ENCODE measurements around the gene GRK4.

DNA sequence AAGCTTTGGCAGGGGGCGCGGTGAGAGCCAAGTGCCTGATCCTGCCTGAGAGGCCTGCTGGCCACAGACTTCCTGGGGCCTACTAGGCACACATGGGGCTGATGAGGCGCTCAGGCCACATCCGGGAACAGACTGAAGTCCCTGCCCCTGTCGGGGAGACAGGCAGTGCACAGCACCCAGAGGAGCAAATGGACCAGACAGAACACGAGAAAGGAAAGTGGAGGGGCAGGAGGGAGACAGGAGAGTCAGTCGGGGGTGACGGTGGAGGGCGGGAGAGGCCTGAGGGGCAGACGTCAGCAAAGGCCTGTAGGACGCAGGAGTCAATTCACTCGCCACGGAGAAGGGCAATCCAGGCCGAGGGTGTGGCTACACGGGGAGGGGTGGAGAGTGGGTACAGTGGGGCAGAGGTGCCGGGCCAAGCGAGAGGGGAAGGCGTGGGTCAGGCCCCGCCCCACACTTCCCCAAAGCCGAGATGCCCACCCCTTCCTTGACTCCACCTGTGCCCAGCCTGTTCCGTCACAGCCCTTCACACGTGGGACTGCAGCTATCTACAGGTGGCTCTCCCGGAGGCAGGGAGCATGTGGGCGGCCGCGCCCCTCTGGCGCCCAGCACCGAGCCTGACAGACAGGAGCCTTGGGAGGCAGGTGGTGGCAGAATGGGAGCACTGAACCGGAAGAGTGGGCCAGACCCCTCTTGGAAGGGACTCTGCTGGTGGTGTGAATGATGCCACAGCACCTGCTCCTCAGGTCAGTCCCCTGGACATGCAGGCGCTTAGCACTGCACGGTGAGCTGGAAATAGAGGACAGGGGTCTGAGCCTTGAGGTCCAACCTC is 20.6 kb upstream of the GRK4 start:
- no peak for TF ChIP-seq EZH2 (IDR thresholded peaks at IDR 0.05; ENCODE audit: borderline replicate concordance, insufficient read depth, low read depth, low read length, poor library complexity, severe bottlenecking)
- TF ChIP-seq, protein P1, sequence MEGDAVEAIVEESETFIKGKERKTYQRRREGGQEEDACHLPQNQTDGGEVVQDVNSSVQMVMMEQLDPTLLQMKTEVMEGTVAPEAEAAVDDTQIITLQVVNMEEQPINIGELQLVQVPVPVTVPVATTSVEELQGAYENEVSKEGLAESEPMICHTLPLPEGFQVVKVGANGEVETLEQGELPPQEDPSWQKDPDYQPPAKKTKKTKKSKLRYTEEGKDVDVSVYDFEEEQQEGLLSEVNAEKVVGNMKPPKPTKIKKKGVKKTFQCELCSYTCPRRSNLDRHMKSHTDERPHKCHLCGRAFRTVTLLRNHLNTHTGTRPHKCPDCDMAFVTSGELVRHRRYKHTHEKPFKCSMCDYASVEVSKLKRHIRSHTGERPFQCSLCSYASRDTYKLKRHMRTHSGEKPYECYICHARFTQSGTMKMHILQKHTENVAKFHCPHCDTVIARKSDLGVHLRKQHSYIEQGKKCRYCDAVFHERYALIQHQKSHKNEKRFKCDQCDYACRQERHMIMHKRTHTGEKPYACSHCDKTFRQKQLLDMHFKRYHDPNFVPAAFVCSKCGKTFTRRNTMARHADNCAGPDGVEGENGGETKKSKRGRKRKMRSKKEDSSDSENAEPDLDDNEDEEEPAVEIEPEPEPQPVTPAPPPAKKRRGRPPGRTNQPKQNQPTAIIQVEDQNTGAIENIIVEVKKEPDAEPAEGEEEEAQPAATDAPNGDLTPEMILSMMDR (IDR thresholded peaks at IDR 0.05): no peak
